Ovary (tissue), 3 donors: ENCODE results near the gene TXNDC16.

ENCODE experiments used
- CTCF ChIP-seq, 3 donors: fragments of 450-650 bp in 2 of 3; fragments of 200-600 bp in 1 of 3; IDR thresholded peaks; one replicate each; pipeline versions ENCODE4 v1.5.1 to v1.8.0; 2016 to 2022; ENCODE audit warnings: antibody characterized with exemption in 3 of 3, mild to moderate bottlenecking in 1 of 3
- EP300 ChIP-seq: sonication (generic); formaldehyde crosslinking; IDR thresholded peaks from one replicate; pipeline ENCODE4 v1.6.1; 2017; ENCODE audit warnings: antibody characterized with exemption
- POLR2A ChIP-seq: fragments of 450-650 bp; IDR thresholded peaks from one replicate; pipeline ENCODE4 v1.6.1; 2017; ENCODE audit warnings: antibody characterized with exemption, mild to moderate bottlenecking, moderate library complexity
- donor health status: DM: no; HTN: no; CAD: no.

GRCh38 chr14:52461721-52462120 lies 90.6 kb downstream of the TXNDC16 start:
- no peak for TF ChIP-seq EP300
- TF ChIP-seq POLR2A, result no peak
- TF ChIP-seq CTCF (IDR thresholded peaks at IDR 0.05), result no peak
